ENCODE results near the gene ADAM19. TPM values are rescaled to one million over a fixed set of nuclear protein-coding genes. Genes with fewer than 3 reads are reported as not detected.

Gene ADAM19
- total RNA-seq, 1 donor from 2014 or later: 8.9 TPM

- no peak for DNase-seq (ENCODE audit: low read depth in 2 of 2)
Observed at GRCh38 chr5:157519579-157520253, 55.9 kb downstream of the ADAM19 start.

- DNase-seq (ENCODE audit: low read depth in 2 of 2): no peak
Observed at GRCh38 chr5:157518963-157519362, 56.6 kb downstream of the ADAM19 start.

- DNase-seq (ENCODE audit: low read depth in 2 of 2): peak in 1 of 2 donors; percentile 79
Observed at GRCh38 chr5:157516626-157517325, 58.8 kb downstream of the ADAM19 start.

GRCh38 chr5:157516006-157516405 is 59.6 kb downstream of the ADAM19 start:
- peak in 1 of 2 donors; percentile 85 for DNase-seq (ENCODE audit: low read depth in 2 of 2)

GRCh38 chr5:157514974-157515373 is 60.6 kb downstream of the ADAM19 start:
- DNase-seq (ENCODE audit: low read depth in 2 of 2): no peak

- no peak for DNase-seq (ENCODE audit: low read depth in 2 of 2)
Observed at GRCh38 chr5:157513182-157513581, 62.4 kb downstream of the ADAM19 start.

- peak; percentile 97 to 98 for DNase-seq (ENCODE audit: low read depth in 2 of 2)
Observed at GRCh38 chr5:157511651-157512644, 63.6 kb downstream of the ADAM19 start.

GRCh38 chr5:157510682-157511081 is 64.9 kb downstream of the ADAM19 start:
- no peak for DNase-seq (ENCODE audit: low read depth in 2 of 2)

GRCh38 chr5:157509587-157509986 is 66.0 kb downstream of the ADAM19 start:
- peak in 1 of 2 donors; percentile 45 for DNase-seq (ENCODE audit: low read depth in 2 of 2)

GRCh38 chr5:157509093-157509492 is 66.5 kb downstream of the ADAM19 start:
- DNase-seq (ENCODE audit: low read depth in 2 of 2): peak in 1 of 2 donors; percentile 31

GRCh38 chr5:157506981-157507780 is 68.4 kb downstream of the ADAM19 start:
- peak; percentile 28 to 84 for DNase-seq (ENCODE audit: low read depth in 2 of 2)

- peak in 1 of 2 donors; percentile 53 for DNase-seq (ENCODE audit: low read depth in 2 of 2)
Observed at GRCh38 chr5:157506066-157506590, 69.4 kb downstream of the ADAM19 start.

- no peak for DNase-seq (ENCODE audit: low read depth in 2 of 2)
Observed at GRCh38 chr5:157505496-157505895, 70.1 kb downstream of the ADAM19 start.

- no peak for DNase-seq (ENCODE audit: low read depth in 2 of 2)
Observed at GRCh38 chr5:157504053-157504452, 71.5 kb downstream of the ADAM19 start.

GRCh38 chr5:157502143-157502647 is 73.4 kb downstream of the ADAM19 start:
- no peak for DNase-seq (ENCODE audit: low read depth in 2 of 2)

- no peak for DNase-seq (ENCODE audit: low read depth in 2 of 2)
Observed at GRCh38 chr5:157497875-157498611, 77.5 kb downstream of the ADAM19 start.

- no peak for DNase-seq (ENCODE audit: low read depth in 2 of 2)
Observed at GRCh38 chr5:157496864-157497263, 78.7 kb downstream of the ADAM19 start.

GRCh38 chr5:157494178-157494832 is 81.3 kb downstream of the ADAM19 start:
- no peak for DNase-seq (ENCODE audit: low read depth in 2 of 2)

- no peak for DNase-seq (ENCODE audit: low read depth in 2 of 2)
Observed at GRCh38 chr5:157492886-157493285, 82.7 kb downstream of the ADAM19 start.

Measured in lung microvascular endothelial cell (primary cell).